HG03025 (cell line): Measurements from ENCODE around the gene CHRNB4.
"Not testable (repeated sequence)": the region's sequence is repeated elsewhere in the genome, so short reads cannot be mapped to it uniquely, and the experiment has no call there.

Experiments
- ATAC-seq: cut with Tn5 transposase; IDR thresholded peaks from one replicate; pipeline ENCODE4 v1.9.1; 2021; ENCODE audit warnings: mild to moderate bottlenecking, moderate library complexity; ENCODE audit not compliant: unreplicated experiment, low FRiP score

CHRNB4 gene

GRCh38 chr15:78641102-78641748 is at the start of gene CHRNB4:
CHRNB4 (minus strand) TSS chr15:78641210; CDS start chr15:78641133, 77 bp downstream.
- no peak for ATAC-seq

- ATAC-seq = no peak
Observed at GRCh38 chr15:78689626-78690025, 48.6 kb upstream of the CHRNB4 start.

GRCh38 chr15:78685925-78686324 is 44.9 kb upstream of the CHRNB4 start:
- ATAC-seq = no peak

GRCh38 chr15:78685159-78685921 is 44.3 kb upstream of the CHRNB4 start:
- ATAC-seq = no peak

GRCh38 chr15:78684657-78685056 is 43.6 kb upstream of the CHRNB4 start:
- no peak for ATAC-seq

GRCh38 chr15:78683599-78683998 is 42.6 kb upstream of the CHRNB4 start:
- not testable (repeated sequence) for ATAC-seq

- ATAC-seq = no peak
Observed at GRCh38 chr15:78682693-78683410, 41.8 kb upstream of the CHRNB4 start.

GRCh38 chr15:78682004-78682651 is 41.1 kb upstream of the CHRNB4 start:
- no peak for ATAC-seq

- ATAC-seq = no peak
Observed at GRCh38 chr15:78681281-78682003, 40.4 kb upstream of the CHRNB4 start.

GRCh38 chr15:78680431-78681075 is 39.5 kb upstream of the CHRNB4 start:
- ATAC-seq = no peak

- no peak for ATAC-seq
Observed at GRCh38 chr15:78679089-78679511, 38.1 kb upstream of the CHRNB4 start.

- ATAC-seq = no peak
Observed at GRCh38 chr15:78676424-78677110, 35.6 kb upstream of the CHRNB4 start.

GRCh38 chr15:78675617-78676360 is 34.8 kb upstream of the CHRNB4 start:
- ATAC-seq = no peak

GRCh38 chr15:78675206-78675605 is 34.2 kb upstream of the CHRNB4 start:
- no peak for ATAC-seq

- ATAC-seq = no peak
Observed at GRCh38 chr15:78673917-78674444, 33.0 kb upstream of the CHRNB4 start.

GRCh38 chr15:78673476-78673875 is 32.5 kb upstream of the CHRNB4 start:
- ATAC-seq = no peak

GRCh38 chr15:78672285-78673014 is 31.4 kb upstream of the CHRNB4 start:
- ATAC-seq = no peak
